G401.6 (cell line): Measurements from ENCODE around the gene GOLGA6D.
"Not testable (repeated sequence)": the region's sequence is repeated elsewhere in the genome, so short reads cannot be mapped to it uniquely, and the experiment has no call there.

Experiments used
- FAIRE-seq: peaks from 2 replicates; lab custom pipeline; 2012; peaks lifted over from hg19 to GRCh38; lab: Jason Lieb, UNC

The GOLGA6D gene

GRCh38 chr15:75333654-75334419 is 51.2 kb downstream of the GOLGA6D start:
- not testable (repeated sequence) for FAIRE-seq

- FAIRE-seq, result no peak
Measured at GRCh38 chr15:75335313-75335704, 52.7 kb downstream of the GOLGA6D start.

GRCh38 chr15:75335705-75336355 is 53.2 kb downstream of the GOLGA6D start, which contains the start of gene COMMD4:
TSS of gene COMMD4 (plus strand) at chr15:75336063. CDS start at chr15:75336090, 27 bp downstream.
- FAIRE-seq, result peak; percentile 96

GRCh38 chr15:75338661-75339240 is 56.1 kb downstream of the GOLGA6D start:
- no peak for FAIRE-seq

- no peak for FAIRE-seq
Measured at GRCh38 chr15:75339531-75340240, 57.1 kb downstream of the GOLGA6D start.

GRCh38 chr15:75342221-75342620 is 59.6 kb downstream of the GOLGA6D start:
- no peak for FAIRE-seq

GRCh38 chr15:75343953-75344352 is 61.3 kb downstream of the GOLGA6D start:
- peak; percentile 49 for FAIRE-seq
